ENCODE data around the gene NPTXR. TPM values are rescaled to one million over a fixed set of nuclear protein-coding genes. Genes with fewer than 3 reads are reported as not detected.

NPTXR gene
- total RNA-seq, 4 donors from 2014 or later = 0.34 to 4.6 (median 1.7) TPM

DNA sequence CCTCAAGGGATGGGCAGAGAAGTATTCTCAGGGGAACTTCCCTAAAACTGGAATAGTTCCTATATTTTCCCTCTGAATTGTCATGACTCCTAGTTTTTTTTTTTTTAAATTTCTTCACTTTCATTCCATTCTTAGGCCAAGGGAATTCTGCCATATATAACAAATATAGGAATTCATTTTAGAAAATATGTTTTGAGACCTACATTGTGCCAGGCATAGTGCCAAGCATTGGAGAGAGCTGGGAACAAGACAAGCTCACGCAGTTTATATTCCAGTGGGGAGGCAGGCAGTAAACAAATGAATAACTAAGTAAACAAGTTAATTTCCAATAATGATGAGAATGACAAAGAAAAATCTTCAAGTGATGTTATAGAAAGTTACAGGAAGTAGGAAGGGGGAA is 2.6 kb upstream of the NPTXR start:
- 82 to 88% methylated on average over 1 of the region's 1 CpG for WGBS, 2 donors

GRCh38 chr22:38845004-38845740 is 1.3 kb upstream of the NPTXR start:
- DNase-seq (ENCODE audit: low spot score in 2 of 2) = no peak
- intact Hi-C loops (cut with DNase I; ENCODE audit: low total_unique reads) = no loop called here
- no peak overlapping the region for H3K4me3 ChIP-seq (ENCODE audit: low read depth, poor library complexity, severe bottlenecking)
- TF ChIP-seq, protein P1, sequence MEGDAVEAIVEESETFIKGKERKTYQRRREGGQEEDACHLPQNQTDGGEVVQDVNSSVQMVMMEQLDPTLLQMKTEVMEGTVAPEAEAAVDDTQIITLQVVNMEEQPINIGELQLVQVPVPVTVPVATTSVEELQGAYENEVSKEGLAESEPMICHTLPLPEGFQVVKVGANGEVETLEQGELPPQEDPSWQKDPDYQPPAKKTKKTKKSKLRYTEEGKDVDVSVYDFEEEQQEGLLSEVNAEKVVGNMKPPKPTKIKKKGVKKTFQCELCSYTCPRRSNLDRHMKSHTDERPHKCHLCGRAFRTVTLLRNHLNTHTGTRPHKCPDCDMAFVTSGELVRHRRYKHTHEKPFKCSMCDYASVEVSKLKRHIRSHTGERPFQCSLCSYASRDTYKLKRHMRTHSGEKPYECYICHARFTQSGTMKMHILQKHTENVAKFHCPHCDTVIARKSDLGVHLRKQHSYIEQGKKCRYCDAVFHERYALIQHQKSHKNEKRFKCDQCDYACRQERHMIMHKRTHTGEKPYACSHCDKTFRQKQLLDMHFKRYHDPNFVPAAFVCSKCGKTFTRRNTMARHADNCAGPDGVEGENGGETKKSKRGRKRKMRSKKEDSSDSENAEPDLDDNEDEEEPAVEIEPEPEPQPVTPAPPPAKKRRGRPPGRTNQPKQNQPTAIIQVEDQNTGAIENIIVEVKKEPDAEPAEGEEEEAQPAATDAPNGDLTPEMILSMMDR (IDR thresholded peaks at IDR 0.05) = no peak
- TF ChIP-seq POLR2A (IDR thresholded peaks at IDR 0.05) = no peak
- WGBS, 2 donors = 64 to 67% methylated on average over 16 to 17 of the region's 17 CpGs

More for the DNA sequence above, 2.6 kb upstream of the NPTXR start:
- intact Hi-C loops (cut with DNase I; ENCODE audit: low total_unique reads) = no loop called here
- TF ChIP-seq POLR2A (IDR thresholded peaks at IDR 0.05) = no peak
- TF ChIP-seq, protein P1 (IDR thresholded peaks at IDR 0.05) = no peak
- DNase-seq (ENCODE audit: low spot score in 2 of 2) = no peak
- H3K4me3 ChIP-seq (ENCODE audit: low read depth, poor library complexity, severe bottlenecking) = no peak overlapping the region

DNA sequence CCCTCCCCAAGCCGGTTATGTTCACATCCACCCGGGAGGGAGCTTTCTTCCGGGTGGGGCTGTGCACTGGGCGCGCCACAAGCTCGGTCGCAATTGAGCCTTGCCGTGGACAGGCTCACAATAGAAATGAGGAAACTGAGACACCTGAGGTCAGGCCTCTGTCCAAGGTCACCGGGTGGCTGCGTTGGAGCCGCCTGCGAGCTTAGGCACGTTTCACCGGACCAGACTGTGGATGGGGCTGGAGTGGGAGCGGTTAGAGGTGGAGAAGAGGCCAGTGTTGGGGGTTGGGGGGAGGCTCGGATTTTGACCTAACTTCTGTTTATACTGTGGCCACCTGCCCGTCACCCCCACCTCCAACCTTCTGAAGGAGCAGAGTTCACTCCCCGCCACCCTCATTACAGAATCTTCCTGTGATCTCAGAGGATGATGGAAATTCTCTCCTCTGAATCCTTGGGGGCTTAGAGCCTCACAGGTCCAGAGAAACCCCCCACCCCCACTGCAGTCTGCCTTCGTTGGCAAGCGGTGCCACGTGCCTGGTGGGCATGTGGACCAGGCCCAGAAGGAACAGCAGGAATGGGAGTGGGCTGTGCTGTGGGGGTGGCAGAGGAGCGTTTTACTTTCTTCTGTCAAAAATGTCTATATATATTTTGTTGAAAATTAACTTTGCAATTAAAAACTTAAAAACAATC is 631 bp upstream of the NPTXR start:
- no peak for TF ChIP-seq POLR2A (IDR thresholded peaks at IDR 0.05)
- TF ChIP-seq, protein P1 (IDR thresholded peaks at IDR 0.05) = no peak
- no peak for DNase-seq (ENCODE audit: low spot score in 2 of 2)
- 13 to 19% methylated on average over 21 to 22 of the region's 22 CpGs for WGBS, 2 donors
- no peak overlapping the region for H3K4me3 ChIP-seq (ENCODE audit: low read depth, poor library complexity, severe bottlenecking)
- intact Hi-C loops (cut with DNase I; ENCODE audit: low total_unique reads) = no loop called here

- no peak for DNase-seq (ENCODE audit: low spot score in 2 of 2)
- no peak for TF ChIP-seq POLR2A (IDR thresholded peaks at IDR 0.05)
- TF ChIP-seq, protein P1 (IDR thresholded peaks at IDR 0.05) = no peak
- H3K4me3 ChIP-seq (ENCODE audit: low read depth, poor library complexity, severe bottlenecking) = no peak overlapping the region
- intact Hi-C loops (cut with DNase I; ENCODE audit: low total_unique reads) = no loop called here
- WGBS, 2 donors = 5% methylated on average over 4 of the region's 68 CpGs; no CpG with 5 or more reads in 1 of the 2 donors
These were observed 599 bp downstream of the NPTXR start for GRCh38 chr22:38843201-38843656.

GRCh38 chr22:38842512-38843200 is 1.2 kb downstream of the NPTXR start:
- WGBS, 2 donors = 24 to 53% methylated on average over 12 to 32 of the region's 34 CpGs
- intact Hi-C loops (cut with DNase I; ENCODE audit: low total_unique reads) = no loop called here
- H3K4me3 ChIP-seq (ENCODE audit: low read depth, poor library complexity, severe bottlenecking) = no peak overlapping the region
- no peak for DNase-seq (ENCODE audit: low spot score in 2 of 2)
- TF ChIP-seq, protein P1 (IDR thresholded peaks at IDR 0.05) = no peak
- no peak for TF ChIP-seq POLR2A (IDR thresholded peaks at IDR 0.05)

Measured in lower leg skin (tissue), 4 donors.